Heart right ventricle (tissue), 16 donors: Measurements from ENCODE around the gene LRRC59. TPM values are rescaled to one million over a fixed set of nuclear protein-coding genes. Genes with fewer than 3 reads are reported as not detected.
"Not testable (repeated sequence)": the region's sequence is repeated elsewhere in the genome, so short reads cannot be mapped to it uniquely, and the experiment has no call there.

Experiments
- ATAC-seq, 8 donors: fragments of 200-7000 bp; cut with Tn5 transposase; one replicate each; pipeline ENCODE4 v1.9.1; 2020; ENCODE audit warnings: mild to moderate bottlenecking in 8 of 8, moderate library complexity in 8 of 8, moderate number of reproducible peaks in 1 of 8
- DNase-seq, 2 donors: peaks; one replicate each; pipeline ENCODE4 v3.0.0-alpha.2; 2020
- H3K27ac ChIP-seq, 10 donors: fragments of 200-600 bp; sonication (generic) in 2 of 10; one replicate each; pipeline versions ENCODE4 v1.5.0 to v1.8.0; 2020 to 2022; ENCODE audit warnings: mild to moderate bottlenecking in 3 of 10
- H3K27me3 ChIP-seq, 7 donors: fragments of 200-600 bp; one replicate each; pipeline ENCODE4 v1.8.0; 2021 to 2022; ENCODE audit warnings: mild to moderate bottlenecking in 2 of 7
- H3K36me3 ChIP-seq, 9 donors: fragments of 200-600 bp; sonication (generic) in 1 of 9; one replicate each; pipeline versions ENCODE4 v1.5.0 to v1.8.0; 2020 to 2022; ENCODE audit warnings: mild to moderate bottlenecking in 2 of 9
- H3K4me1 ChIP-seq, 9 donors: fragments of 200-600 bp; sonication (generic) in 1 of 9; one replicate each; pipeline versions ENCODE4 v1.5.0 to v1.8.0; 2020 to 2022; ENCODE audit warnings: mild to moderate bottlenecking in 4 of 9
- H3K4me3 ChIP-seq, 10 donors: fragments of 200-600 bp; sonication (generic) in 2 of 10; one replicate each; pipeline versions ENCODE4 v1.5.0 to v1.8.0; 2020 to 2022; ENCODE audit warnings: mild to moderate bottlenecking in 7 of 10, moderate library complexity in 2 of 10
- H3K9me3 ChIP-seq, 11 donors: fragments of 200-600 bp in 10 of 11; sonication (generic) in 2 of 11; one replicate each; pipeline versions ENCODE4 v1.5.0 to v1.8.0; 2013 to 2022; ENCODE audit warnings: mild to moderate bottlenecking in 2 of 11, control low read depth in 1 of 11, moderate library complexity in 1 of 11
- CTCF ChIP-seq, 9 donors: fragments of 200-600 bp; sonication (generic) in 2 of 9; IDR thresholded peaks; one replicate each; pipeline versions ENCODE4 v1.5.0 to v1.8.0; 2021 to 2022; ENCODE audit warnings: antibody characterized with exemption in 9 of 9, mild to moderate bottlenecking in 5 of 9, moderate library complexity in 1 of 9
- WGBS, 2 donors: extraction: QIAGEN DNeasy Blood & Tissue Kit; methylation state at CpG; one replicate each; pipeline ENCODE4 v1.1.7; 2013; ENCODE audit warnings: inconsistent platforms in 1 of 2; 5-methylcytosine and 5-hydroxymethylcytosine counted together
- intact Hi-C, 10 donors: fragments of 100-400 bp; cut with DNase I; formaldehyde crosslinking; loops; one replicate each; pipeline versions ENCODE4 v1.11.1 to v1.14.2; 2022
- polyA plus RNA-seq, 2 donors: library from polyadenylated mRNA; stranded (reverse); fragments of 200-250 nt; gene quantifications; one replicate each; pipeline ENCODE4 v1.2.3, GENCODE V29; 2013
- total RNA-seq, 10 donors: library from RNA; stranded (reverse); fragmentation: NEBNext Ultra II Directional in 3 of 10; extraction: Animal tissue kit (Norgen Biotek cat#: 25700) in 3 of 10; gene quantifications; one replicate each; pipeline versions ENCODE4 v1.2.1 to v1.2.4, GENCODE V29; 2021 to 2023
- donor health status: Arrhythmogenic right ventricular cardiomyopathy.
- donor health status: ischemic (EF 13 %, LVEDD 7.1; RV severe dilation, severe dysfunction).
- donor health status: healthy with polysubstance abuse.
- donor health status: DM: no; HTN: yes; CAD: no.
- donor health status: DM: no; HTN: no; CAD: no.
- donor health status: ischemic (EF 25% LVEDD 6.9; RV normal size, moderate dysfunction).
- donor health status: ischemic (EF 25% LVEDD 5.7; RV mildly dilated, moderate dysfunction).
- donor health status: healthy.
- donor health status: DM: yes; HTN: yes; CAD: no.
- donor health status: Ischemic cardiomyopathy.
- donor health status: ischemic (EF 35%, LVEDD 5.7; RV mildly dilated, moderate dysfunction).
- donor health status: nonischemic (EF 11% LVEDD 7.7; RV severe dilation, severe dysfunction).
- donor health status: DM: yes; HTN: yes; CAD: no.
- donor health status: PGD.
- donor health status: ischemic (EF 29% LVEDD 5.4; RV normal size, mild dysfunction).
- donor health status: nonischemic (EF 23%, LVEDD 6.1; RV moderate dilation, normal function).

Gene LRRC59
- total and polyA plus RNA-seq, 12 donors, result 11.4 to 83.1 (median 24.7) TPM

GRCh38 chr17:50414808-50415207 is 17.5 kb upstream of the LRRC59 start:
- Histone ChIP-seq H3K9me3 (no peaks in the 10 kb centered on the region), H3K4me3 (no peak overlapping the region), H3K27ac (no peak overlapping the region), H3K4me1 (no peaks in the 10 kb centered on the region), H3K36me3 (no peaks in the 10 kb centered on the region), H3K27me3 (no peaks in the 10 kb centered on the region)
- TF ChIP-seq CTCF (IDR thresholded peaks at IDR 0.05), result no peak
- no peak for DNase-seq
- ATAC-seq, result no peak
- 78 to 84% methylated on average over 3 of the region's 3 CpGs for WGBS, 2 donors
- intact Hi-C loops, result loop anchor here in 1 of 10 donors (10.0 kb wide), 1 partner anchor 60 kb away; no protein-coding TSS in a partner anchor

GRCh38 chr17:50412188-50412732 is 14.9 kb upstream of the LRRC59 start:
- no peak for ATAC-seq
- intact Hi-C loops, result loop anchor here in 1 of 10 donors (10.0 kb wide), 1 partner anchor 57 kb away; no protein-coding TSS in a partner anchor

GRCh38 chr17:50407921-50408320 is 10.6 kb upstream of the LRRC59 start:
- no peaks in the 10 kb centered on the region for H3K9me3 ChIP-seq
- TF ChIP-seq CTCF (IDR thresholded peaks at IDR 0.05), result no peak
- H3K27ac ChIP-seq, result no peak overlapping the region
- ATAC-seq (no peak), DNase-seq (no peak)
- WGBS, 2 donors, result 65 to 77% methylated on average over 4 of the region's 4 CpGs
- peaks cover 0 to 12% (median 0%) of the 10 kb centered on the region in 7 donors for H3K27me3 ChIP-seq
- intact Hi-C loops, result no loop called here
- H3K4me3 ChIP-seq, result no peak overlapping the region
- no peaks in the 10 kb centered on the region for H3K4me1 ChIP-seq
- no peaks in the 10 kb centered on the region for H3K36me3 ChIP-seq

More at GRCh38 chr17:50412188-50412732, 14.9 kb upstream of the LRRC59 start:
- Histone ChIP-seq H3K27me3 (peaks cover 0 to 8% (median 0%) of the 10 kb centered on the region in 7 donors), H3K36me3 (no peaks in the 10 kb centered on the region), H3K9me3 (no peaks in the 10 kb centered on the region), H3K4me3 (no peak overlapping the region), H3K4me1 (no peaks in the 10 kb centered on the region), H3K27ac (no peak overlapping the region)
- 83 to 89% methylated on average over 4 of the region's 4 CpGs for WGBS, 2 donors
- DNase-seq, result no peak
- TF ChIP-seq CTCF (IDR thresholded peaks at IDR 0.05), result no peak

GRCh38 chr17:50406578-50406977 is 9.3 kb upstream of the LRRC59 start:
- Histone ChIP-seq H3K4me3 (no peak overlapping the region), H3K36me3 (no peaks in the 10 kb centered on the region), H3K27me3 (peaks cover 0 to 12% (median 0%) of the 10 kb centered on the region in 7 donors), H3K4me1 (no peaks in the 10 kb centered on the region), H3K27ac (no peak overlapping the region), H3K9me3 (no peaks in the 10 kb centered on the region)
- WGBS, 2 donors, result 72 to 74% methylated on average over 5 of the region's 5 CpGs
- ATAC-seq (no peak), DNase-seq (no peak)
- intact Hi-C loops, result no loop called here
- TF ChIP-seq CTCF (IDR thresholded peaks at IDR 0.05), result no peak

GRCh38 chr17:50405351-50405750 is 8.0 kb upstream of the LRRC59 start:
- 86 to 94% methylated on average over 4 of the region's 4 CpGs for WGBS, 2 donors
- DNase-seq, H3K36me3 ChIP-seq, H3K4me3 ChIP-seq, intact Hi-C loops, H3K4me1 ChIP-seq, H3K27ac ChIP-seq, H3K9me3 ChIP-seq, ATAC-seq: not testable (repeated sequence)
- peaks cover 0 to 12% (median 0%) of the 10 kb centered on the region in 7 donors for H3K27me3 ChIP-seq

- H3K9me3 ChIP-seq, H3K4me3 ChIP-seq, H3K27ac ChIP-seq, intact Hi-C loops, H3K27me3 ChIP-seq, ATAC-seq, DNase-seq, H3K36me3 ChIP-seq: not testable (repeated sequence)
- peaks cover 2 to 28% (median 22%) of the 10 kb centered on the region in 9 donors for H3K4me1 ChIP-seq
- 93 to 95% methylated on average over 8 of the region's 8 CpGs for WGBS, 2 donors
Observed at GRCh38 chr17:50399591-50399990, 2.3 kb upstream of the LRRC59 start.

GRCh38 chr17:50398672-50399071 is 1.3 kb upstream of the LRRC59 start:
- H3K27ac ChIP-seq, H3K4me3 ChIP-seq, H3K9me3 ChIP-seq, intact Hi-C loops, H3K27me3 ChIP-seq, DNase-seq, ATAC-seq: not testable (repeated sequence)
- 94 to 99% methylated on average over 3 of the region's 3 CpGs for WGBS, 2 donors
- Histone ChIP-seq H3K36me3 (peaks cover 0 to 18% (median 11%) of the 10 kb centered on the region in 9 donors), H3K4me1 (peaks cover 2 to 32% (median 22%) of the 10 kb centered on the region in 9 donors)
